Measurements from ENCODE around the gene TCF3.
A peak's percentile ranks its signal among the peaks of the same experiment; 100 is the strongest.
"Not testable (repeated sequence)": the region's sequence is repeated elsewhere in the genome, so short reads cannot be mapped to it uniquely, and the experiment has no call there.

TCF3 gene

DNA sequence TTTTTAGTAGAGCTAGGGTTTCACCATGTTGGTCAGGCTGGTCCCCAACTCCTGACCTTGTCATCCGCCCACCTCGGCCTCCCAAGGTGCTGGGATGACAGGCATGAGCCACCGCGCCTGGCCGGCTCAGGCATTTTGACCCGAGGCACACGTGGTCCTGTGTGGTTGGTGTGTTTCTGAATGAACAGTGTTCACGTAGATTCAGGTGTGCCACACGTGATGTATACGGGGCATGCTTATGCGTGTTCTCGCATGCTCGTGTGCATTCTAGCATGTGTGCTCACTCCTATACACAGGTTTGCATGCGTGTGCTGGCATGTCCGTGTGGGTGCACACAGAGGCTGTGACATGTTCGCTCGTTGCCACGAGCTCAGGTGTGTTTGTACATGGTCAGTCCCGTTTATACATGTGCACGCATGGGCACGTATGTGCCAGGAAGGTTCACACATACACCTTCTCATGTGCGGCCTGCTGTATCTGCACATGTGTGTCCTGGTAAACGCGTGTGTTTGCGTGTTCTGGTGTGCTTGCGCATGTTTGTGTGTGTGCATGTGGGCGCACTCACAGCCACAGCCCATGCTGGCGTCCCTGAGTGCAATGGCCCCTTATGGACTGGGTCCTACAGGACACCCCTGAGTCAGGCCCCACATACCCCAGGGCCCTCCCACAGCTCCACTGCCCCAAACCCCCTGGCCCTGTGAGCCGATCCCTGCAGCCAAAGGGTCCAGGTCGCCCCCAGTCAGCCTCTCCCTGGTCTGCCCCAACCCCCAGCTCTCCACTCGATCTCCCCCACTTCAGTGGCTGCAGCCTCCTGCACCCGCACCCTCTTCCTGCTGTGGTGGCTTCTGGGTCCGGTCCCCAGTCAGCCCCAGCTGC, 20.6 kb upstream of the TCF3 start:
- no peak for DNase-seq

DNA sequence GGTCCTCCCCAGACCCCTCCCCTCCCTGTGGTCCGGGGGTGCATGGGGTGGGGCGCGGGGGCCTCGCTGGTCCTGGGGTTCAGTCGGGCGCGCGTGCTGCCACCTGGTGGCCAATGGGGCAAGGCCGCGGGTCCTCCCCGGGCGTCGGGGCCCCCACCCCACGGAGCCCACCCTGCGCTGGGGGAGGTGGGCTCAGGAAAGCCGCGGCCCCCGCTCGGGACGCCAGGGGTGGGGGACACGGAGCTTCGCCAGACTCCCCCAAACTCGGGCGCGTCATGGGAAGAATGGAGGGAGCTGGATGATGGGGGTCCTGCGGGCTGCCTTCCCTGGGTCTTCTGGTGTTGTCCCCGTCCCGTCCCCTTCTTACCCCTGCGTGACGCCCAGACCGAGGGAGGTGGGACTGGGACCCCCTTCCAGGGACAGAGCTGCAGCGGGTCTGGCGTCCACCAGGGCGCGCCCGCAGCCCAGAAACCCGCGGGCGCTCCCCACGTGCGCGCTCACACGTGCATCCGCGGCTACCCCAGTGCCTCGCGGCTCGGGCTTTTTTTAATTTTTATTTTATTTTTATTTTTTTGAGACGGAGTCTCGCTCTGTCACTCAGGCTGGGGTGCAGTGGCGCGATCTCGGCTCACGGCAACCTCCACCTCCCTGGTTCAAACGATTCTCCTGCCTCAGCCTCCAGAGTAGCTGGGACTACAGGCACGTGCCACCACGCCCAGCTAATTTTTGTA, 19.8 kb upstream of the TCF3 start:
- peak; percentile 42 for DNase-seq

DNA sequence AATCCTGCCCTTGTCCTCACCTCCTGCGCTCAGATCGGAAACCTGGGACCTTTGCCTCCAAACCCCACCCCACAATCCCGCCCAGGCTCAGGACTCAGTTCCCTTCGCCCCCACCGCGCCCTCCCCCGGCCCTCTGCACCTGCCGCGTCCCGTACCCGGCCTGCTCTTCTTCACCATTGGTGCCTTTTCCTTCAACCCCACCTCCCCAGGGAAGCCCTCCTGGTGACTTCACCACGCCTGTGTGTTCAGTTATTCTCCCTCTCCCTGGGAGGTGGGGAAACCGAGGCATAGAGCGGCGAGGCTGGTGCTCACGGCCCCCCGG, 19.3 kb upstream of the TCF3 start:
- no peak for DNase-seq

DNA sequence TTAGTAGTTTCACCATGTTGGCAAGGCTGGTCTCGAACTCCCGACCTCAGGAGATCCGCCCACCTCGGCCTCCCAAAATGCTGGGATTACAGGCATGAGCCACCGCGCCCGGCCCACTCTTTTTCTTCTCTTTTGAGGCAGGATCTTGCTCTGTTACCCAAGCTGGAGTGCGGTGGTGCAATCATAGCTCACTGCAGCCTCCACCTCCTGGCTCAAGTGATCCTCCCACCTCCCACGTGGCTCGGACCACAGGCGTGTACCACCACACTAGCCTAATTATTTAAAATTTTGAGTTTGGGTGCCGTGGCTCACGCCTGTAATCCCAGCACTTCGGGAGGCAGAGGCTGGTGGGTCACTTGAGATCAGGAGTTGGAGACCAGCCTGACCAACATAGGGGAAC, 18.3 kb upstream of the TCF3 start:
- DNase-seq, result not testable (repeated sequence)

DNA sequence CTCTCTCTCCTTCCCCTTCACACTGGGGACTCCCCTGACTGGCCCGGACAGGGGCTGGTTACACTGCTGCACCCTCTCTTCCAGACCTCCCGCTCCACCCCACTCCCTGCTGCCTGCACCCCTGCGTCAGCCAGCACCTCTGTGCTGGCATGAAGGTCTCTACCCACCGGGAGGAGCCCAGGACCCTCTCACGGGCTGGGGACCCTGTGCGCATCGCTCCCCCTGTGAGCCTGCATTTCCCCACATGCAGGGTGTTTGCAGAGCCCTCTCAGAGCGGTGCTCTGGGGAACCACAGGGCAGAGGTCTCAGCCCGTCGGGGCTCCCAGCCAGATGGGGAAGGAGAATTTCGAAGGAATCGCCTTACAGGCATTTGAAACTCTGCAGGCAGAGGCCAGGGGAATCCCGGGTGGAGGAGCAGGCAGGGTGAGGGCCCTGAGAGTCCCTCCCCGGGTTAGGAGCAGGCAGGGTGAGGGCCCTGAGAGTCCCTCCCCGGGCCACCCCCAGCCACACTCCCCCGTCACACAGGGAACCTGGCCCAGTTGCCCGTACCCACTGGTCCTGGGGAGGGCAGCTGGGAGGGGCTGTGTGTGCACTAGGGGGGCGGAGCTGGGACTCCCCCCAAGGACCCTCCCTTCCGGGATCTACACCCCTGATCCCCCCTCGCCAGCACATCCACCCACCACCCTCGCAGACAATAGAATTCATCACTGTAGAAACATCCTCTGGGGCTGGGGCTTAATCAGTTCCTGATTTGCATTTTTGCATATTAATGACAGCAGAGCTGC, 16.3 kb upstream of the TCF3 start:
- no peak for DNase-seq

DNA sequence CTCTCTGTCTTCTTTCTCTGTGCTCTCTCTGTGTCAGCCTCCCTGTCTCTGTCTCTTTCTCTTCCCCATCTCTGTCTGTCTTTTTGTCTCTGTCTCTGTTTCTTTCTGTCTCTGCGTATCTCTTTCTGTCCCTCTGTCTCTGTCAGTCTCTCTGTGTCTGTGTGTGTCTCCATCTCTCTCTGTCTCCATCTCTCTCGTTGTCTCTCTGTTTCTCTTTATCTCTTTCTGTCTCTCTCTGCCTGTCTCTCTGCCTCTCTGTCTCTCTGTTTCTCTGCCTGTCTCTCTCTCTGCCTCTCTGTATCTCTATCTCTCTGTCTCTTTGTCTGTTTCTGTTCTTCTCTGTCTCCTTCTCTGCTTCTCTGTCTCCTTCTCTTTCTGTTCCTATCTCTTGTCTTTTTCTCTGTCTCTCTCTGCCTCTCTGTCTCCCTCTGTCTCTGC, 15.7 kb upstream of the TCF3 start:
- no peak for DNase-seq

DNA sequence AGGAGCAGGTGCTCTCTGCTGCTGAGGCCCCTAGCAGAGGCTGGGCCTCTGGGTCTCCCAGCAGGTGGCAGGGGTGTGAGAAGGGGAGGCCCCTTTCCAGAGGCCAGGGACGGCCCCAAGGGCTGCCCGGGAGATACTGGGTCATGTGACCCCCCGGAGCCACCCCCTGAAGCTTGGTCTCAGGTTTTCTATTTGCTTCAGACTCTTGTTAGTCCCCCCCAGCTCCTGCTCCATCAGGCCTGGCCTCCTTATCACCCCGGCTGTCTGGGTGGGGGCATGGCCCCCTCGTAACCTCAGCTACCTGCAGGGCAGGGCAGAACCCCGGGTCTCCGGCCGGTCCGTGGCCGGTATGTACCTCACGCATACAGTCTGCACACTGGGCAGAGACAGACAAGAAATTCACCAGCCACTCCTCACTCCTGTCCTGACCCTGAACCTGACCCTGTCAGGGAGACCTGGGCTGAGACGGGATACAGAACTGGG, 13.2 kb upstream of the TCF3 start:
- no peak for DNase-seq

DNA sequence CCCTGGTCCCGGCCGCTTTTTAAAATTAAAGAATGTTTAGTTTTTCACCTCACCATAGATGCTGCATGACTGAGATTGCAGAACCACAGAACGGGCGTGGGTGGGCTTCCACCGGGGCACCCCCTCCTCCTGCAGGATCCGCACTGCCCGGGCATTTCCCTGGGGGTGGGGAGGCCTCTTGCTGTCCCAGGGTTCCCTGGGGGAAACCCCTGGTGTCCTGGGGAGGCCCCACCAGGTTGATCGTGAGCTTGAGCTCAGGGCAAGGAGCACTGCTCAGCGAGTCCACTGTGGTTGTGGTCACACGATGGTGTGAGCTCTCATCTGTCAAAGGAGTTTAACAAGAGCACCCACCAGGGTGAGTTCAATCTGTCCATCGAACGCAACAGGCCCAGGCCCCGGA, 11.4 kb upstream of the TCF3 start:
- no peak for DNase-seq

DNA sequence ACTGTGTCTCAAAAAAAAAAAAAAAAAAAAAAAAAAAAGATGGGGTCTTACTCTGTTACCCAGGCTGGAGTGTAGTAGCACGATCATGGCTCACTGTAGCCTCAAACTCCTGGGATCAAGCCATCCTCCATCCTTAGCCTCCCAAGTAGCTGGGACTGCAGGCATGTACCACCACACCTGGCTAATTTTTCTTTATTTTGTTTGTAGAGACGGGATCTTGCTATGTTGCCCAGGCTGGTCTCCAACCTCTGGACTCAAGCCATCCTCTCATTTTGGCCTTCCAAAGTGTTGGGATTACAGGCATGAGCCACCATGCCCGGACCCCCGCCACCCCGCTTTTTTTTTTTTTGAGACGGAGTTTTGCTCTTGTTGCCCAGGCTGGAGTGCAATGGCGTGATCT, 10.8 kb upstream of the TCF3 start:
- DNase-seq, result not testable (repeated sequence)

DNA sequence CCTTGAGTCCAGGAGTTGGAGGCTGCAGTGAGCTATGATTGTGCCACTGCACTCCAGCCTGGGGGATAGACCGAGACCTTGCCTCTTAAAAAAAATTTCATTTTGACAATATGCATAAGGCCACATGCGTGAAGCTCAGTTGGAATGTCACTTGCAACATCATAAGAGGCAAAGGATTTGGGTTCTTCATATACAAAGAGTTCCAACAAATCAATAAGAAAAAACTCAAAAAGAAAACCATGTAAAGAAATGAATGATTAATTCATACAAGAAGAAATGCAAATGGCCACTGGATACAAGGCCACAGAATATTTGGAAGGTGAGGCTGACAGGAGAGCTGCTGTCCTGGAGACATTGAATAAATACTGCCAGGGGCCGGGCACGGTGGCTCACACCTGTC, 9.6 kb upstream of the TCF3 start:
- no peak for DNase-seq

DNA sequence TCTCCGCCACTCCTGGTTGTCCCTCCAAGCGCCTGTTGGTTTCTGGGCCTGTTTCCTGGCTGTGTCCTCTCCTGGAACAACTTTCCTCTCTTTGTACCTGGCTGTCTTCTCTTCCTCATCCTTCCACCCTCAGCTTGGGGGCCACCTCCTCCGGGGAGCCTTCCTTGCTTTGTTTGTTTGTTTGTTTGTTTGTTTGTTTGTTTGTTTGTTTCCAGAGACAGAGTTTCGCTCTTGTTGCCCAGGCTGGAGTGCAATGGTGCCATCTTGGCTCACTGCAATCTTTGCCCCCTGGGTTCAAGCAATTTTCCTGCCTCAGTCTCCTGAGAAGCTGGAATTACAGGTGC, 6.6 kb upstream of the TCF3 start:
- no peak for DNase-seq

DNA sequence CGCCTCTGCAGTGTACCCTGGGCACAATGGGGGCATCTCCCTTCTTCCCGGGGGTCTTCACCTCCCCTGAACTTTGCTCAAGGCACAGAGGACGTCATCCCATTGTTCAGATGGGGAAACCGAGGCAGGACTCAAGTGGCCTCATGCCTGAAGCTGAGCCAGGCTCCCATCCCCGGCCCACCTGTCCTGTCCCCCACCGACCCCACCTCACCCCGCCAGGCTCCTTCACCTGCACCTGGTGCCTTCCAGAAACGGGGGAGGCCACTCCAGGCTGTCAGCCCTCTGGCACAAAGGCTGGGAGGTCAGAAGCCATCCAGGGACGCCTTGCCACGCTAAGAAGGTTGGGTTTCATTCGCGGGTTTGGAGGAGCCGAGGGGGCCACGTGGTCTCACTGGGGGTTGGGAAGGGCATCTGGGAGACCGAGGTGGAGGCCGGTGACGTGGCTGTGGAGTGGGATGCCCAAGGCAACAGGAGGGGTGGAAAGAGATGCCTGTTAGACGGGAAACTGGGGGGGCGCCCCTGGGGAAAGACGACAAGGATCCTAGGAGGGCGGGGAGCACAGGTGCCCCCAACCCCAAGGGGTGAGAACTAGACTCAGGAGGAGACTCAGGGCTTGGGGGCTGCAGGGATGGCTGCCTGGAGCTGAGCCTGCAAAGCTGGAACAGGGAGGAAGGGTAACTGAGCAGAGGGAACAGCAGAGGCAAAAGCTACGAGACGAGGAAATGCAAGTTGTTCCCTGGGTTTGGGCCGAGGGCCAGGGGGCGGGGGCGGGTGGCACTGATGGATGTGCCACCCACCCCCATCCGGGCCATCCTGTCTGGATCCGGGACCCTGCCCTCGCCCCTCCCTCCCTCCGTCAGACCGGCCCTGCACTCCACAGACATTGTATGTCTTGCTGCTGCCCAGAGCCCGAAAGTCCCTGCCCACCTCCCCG, 6.0 kb upstream of the TCF3 start:
- DNase-seq, result no peak

DNA sequence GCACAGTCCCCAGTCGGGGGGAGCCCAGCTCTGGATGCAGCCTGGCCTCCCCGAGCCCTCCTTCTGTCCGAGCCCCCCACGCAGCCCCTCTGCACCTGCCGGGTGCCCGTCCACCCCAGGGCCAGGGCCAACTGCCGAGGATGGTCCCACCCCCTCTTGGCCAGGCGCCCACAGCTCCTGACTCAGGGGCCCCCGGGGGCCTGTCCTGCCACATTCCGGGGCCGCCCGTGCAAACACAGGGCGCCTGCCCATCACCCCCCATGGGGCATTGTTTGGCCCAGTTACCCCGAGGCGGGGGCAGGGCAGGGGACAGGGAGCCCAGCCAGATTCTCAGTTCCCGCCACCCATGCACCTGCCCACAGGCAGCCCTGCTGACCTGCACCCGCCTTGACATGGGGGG, 5.3 kb upstream of the TCF3 start:
- no peak for DNase-seq

DNA sequence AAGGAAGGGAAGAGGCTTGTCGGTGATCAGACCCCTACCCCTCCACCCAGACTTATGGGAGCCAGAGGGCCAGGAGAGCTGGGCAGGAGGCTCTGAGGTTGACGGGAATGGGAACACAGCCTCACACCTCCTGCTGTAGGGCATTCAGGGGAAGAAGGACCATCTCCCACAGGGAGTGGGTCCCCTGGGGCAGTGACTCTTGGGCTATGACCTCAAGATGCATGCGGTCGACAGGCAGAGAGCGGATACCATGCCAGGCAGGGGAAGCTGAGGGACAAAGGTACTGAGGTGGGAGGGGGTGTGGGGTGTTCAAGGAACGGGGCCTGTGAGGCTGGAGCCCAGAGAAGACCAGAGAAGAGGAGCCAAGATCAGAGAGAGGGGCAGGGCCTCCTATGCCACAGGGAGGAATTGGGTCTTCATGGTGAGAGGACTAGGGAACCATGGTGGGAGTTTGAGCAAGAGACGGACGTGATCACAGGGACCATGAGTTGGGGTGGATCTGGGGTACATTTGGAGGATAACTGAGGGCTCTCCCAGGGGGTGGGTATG, 4.6 kb upstream of the TCF3 start:
- no peak for DNase-seq

DNA sequence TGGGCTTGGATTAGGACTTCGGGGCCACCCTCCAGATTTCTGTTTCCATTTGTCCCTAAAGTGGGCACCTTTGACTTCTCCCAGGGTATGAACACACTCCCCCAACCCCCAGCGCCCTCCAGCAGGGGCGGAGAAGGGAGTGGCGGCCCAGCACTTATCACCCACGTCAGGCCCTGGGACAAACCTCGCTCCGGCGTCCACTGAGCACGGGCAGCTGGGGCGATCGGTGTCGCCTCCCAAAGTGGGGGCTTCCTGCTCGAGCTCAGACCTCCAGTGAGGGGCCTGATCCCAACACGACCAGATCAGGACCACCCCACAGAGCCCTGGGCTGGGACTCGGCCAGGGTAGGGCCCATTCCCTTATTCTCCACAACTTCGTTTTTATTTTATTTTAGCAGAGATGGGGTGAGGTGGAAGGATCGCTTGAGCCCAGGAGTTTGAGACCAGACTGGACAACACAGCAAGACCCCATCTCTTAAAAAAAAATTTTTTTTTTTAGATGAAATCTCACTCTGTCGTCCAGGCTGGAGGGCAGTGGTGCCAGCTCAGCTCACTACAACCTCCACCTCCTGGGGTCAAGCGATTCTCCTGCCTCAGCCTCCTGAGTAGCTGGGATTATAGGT, 3.7 kb upstream of the TCF3 start:
- no peak for DNase-seq

DNA sequence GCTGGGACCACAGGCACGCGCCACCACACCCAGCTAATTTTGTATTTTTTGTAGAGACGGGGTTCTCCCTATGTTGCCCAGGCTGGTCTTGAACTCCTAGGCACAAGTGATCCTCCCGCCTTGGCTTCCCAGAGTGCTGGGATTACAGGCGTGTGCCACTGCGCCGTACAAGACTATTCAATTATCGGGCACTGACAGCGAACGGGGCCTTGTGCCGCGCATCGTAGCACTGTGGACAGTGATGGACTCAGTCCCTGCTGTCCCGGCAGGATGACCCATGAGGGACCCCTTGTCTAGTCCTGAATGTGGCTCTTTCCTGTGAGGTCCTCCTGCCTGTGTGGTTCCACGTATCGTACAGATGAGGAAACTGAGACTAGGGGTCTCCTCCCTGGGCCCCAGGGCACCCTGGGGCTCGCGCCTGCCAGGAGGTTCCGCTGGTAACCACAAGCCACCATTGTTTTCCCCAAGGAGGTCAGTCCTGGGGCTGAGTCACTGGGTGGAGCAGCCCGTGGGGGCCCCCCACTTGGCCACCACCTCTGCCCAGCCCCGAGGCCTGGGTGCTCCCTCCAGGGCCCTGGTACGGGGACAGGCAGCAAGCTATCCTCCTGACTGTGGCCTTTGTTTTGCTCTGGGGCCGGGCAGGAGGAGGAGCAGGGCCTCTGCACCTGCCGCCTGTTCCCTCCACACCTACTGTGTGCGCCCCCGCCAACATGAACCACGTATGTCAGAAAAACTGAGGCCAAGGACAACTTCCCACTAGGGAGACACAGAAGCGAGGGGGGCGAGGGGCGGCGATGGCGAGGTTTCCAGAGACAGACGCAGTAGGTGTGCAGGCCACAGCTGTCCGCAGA, 2.9 kb upstream of the TCF3 start:
- no peak for DNase-seq

DNA sequence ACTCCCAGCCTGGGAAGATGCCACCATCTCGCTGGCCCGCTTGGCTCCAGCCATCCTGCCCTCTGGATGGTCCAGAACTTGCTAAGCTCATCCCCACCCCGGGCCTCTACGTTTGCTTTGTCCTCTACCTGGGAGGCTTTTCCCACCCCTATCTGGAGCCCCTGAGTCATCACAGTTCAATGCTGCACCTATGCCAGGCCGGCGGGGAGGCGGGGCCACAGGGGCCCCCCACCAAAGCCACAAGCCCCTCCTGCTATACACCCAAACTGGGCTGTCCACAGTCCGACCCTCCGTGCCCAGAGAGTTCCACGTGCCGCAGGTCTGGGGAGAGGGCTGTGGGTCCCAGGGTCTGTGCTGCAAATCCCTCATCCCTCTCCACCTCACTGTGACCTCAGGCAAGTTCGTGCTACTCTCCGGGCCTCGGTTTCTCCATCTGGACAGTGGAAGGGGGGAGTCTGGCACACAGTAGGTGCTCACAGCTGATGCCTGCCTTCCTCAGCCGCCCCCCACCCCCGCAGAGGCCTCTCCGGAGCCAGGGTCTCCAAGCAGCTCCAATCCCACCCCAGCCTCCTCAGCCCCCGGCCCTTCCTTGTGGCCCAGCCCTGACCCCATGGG, 1.9 kb upstream of the TCF3 start:
- no peak for DNase-seq

DNA sequence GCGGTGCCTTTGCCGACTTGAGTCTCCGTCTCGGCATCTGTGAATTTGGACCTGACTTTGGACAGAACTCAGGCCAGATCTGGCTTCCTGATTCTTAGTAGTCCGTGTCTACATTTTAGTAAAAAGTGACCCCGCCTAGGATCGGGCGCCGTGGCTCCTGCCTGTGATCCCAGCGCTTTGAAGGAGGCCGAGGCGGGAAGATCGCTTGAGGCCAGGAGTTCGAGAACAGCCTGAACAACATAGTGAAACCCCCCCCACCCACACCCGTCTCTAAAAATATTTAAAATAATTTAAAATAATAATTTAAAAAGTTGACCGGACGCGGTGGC, 849 bp upstream of the TCF3 start:
- no peak for DNase-seq

DNA sequence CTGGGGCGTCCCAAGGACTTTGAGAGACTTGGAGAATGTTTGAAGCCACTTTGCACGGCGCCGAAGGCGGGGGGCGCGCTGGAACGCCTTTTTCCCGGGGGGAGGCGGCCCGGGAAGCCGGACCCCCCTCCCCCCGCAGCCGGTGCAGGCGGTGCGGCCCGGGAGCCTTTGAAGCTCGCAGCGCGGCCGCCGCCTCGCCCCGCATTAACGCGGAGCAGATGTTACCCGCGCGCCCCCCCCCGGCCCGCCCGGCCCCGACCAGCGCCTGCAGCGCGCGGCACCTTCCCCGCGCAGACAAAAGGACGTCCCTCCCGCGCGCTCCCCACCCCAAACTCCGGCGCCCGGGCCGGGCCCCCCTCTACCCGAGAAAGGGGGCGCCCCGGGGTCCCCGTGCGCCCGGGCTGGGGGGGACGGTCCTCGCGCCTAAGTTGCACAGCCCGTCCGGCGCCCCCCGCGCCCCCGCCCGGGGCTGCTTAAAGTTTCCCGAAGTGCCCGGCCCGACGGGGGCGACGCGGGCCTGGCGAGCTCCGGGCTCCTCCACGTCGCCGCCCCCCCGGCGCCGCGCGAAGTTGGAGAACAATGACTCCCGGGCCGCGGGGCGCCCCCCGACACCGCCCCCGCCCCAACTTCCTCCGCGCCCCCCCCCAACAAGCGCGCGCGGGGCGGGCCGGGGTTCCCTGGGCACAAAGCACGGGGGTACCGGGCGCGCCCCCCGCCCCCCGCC, 685 bp downstream of the TCF3 start:
- peak; percentile 44 for DNase-seq

All from effector CD8-positive, alpha-beta T cell (primary cell).